Ramos (cell line): ENCODE results near the gene EIF4A3.
"Not testable (repeated sequence)": the region's sequence is repeated elsewhere in the genome, so short reads cannot be mapped to it uniquely, and the experiment has no call there.

ENCODE experiments used
- in situ Hi-C: fragments of 300-500 bp; cut with MboI; formaldehyde crosslinking; loops from one replicate; pipeline ENCODE4 v1.14.3; 2022; ENCODE audit warnings: low sequenced_read_pairs; ENCODE audit not compliant: unreplicated experiment

The EIF4A3 gene

GRCh38 chr17:80103449-80104085, 43.4 kb downstream of the EIF4A3 start:
- in situ Hi-C loops = no loop called here

- in situ Hi-C loops = no loop called here
These were observed 44.1 kb downstream of the EIF4A3 start for GRCh38 chr17:80102664-80103448.

- in situ Hi-C loops = no loop called here
These were observed 44.8 kb downstream of the EIF4A3 start for GRCh38 chr17:80101946-80102663.

- in situ Hi-C loops = no loop called here
These were observed 45.6 kb downstream of the EIF4A3 start, which contains the start of gene GAA for GRCh38 chr17:80101011-80101945. Gene GAA, plus strand, starts transcription at chr17:80101581. Its CDS starts 3,006 bp downstream, at chr17:80104587.

- in situ Hi-C loops = no loop called here
These were observed 46.9 kb downstream of the EIF4A3 start for GRCh38 chr17:80100035-80100323.

- in situ Hi-C loops = no loop called here
These were observed 47.5 kb downstream of the EIF4A3 start for GRCh38 chr17:80099291-80100034.

- in situ Hi-C loops = no loop called here
These were observed 48.9 kb downstream of the EIF4A3 start for GRCh38 chr17:80097844-80098691.

- in situ Hi-C loops = no loop called here
These were observed 49.8 kb downstream of the EIF4A3 start for GRCh38 chr17:80097127-80097621.

GRCh38 chr17:80096561-80097021, 50.3 kb downstream of the EIF4A3 start:
- in situ Hi-C loops = no loop called here

- in situ Hi-C loops = no loop called here
These were observed 51.0 kb downstream of the EIF4A3 start for GRCh38 chr17:80095844-80096475.

- in situ Hi-C loops = no loop called here
These were observed 51.7 kb downstream of the EIF4A3 start for GRCh38 chr17:80095038-80095843.

- in situ Hi-C loops = no loop called here
These were observed 54.0 kb downstream of the EIF4A3 start for GRCh38 chr17:80092959-80093358.

- in situ Hi-C loops = no loop called here
These were observed 55.6 kb downstream of the EIF4A3 start for GRCh38 chr17:80091376-80091775.

GRCh38 chr17:80090164-80090563, 56.8 kb downstream of the EIF4A3 start:
- in situ Hi-C loops = not testable (repeated sequence)

- in situ Hi-C loops = no loop called here
These were observed 57.2 kb downstream of the EIF4A3 start for GRCh38 chr17:80089762-80090161.

- in situ Hi-C loops = no loop called here
These were observed 59.3 kb downstream of the EIF4A3 start for GRCh38 chr17:80087346-80088265.
